ENCODE measurements around the gene ALX1.
"Not testable (repeated sequence)": the region's sequence is repeated elsewhere in the genome, so short reads cannot be mapped to it uniquely, and the experiment has no call there.

ALX1 gene

DNA sequence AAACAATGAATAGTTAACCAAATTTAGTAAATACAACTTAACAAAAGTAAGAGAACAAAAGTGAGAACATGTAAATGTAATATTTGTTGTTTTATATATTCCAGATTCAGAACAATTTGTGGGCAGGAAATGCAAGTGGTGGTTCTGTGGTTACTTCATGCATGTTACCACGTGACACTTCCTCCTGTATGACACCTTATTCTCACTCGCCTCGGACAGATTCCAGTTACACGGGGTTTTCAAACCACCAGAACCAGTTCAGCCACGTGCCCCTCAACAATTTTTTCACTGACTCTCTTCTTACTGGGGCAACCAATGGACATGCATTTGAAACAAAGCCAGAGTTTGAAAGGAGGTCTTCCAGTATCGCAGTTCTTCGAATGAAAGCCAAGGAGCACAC lies 21.0 kb downstream of the ALX1 start:
- DNase-seq (ENCODE audit: low spot score), result no peak

GRCh38 chr12:85308374-85308773 lies 28.4 kb downstream of the ALX1 start:
- DNase-seq (ENCODE audit: low spot score), result no peak

DNA sequence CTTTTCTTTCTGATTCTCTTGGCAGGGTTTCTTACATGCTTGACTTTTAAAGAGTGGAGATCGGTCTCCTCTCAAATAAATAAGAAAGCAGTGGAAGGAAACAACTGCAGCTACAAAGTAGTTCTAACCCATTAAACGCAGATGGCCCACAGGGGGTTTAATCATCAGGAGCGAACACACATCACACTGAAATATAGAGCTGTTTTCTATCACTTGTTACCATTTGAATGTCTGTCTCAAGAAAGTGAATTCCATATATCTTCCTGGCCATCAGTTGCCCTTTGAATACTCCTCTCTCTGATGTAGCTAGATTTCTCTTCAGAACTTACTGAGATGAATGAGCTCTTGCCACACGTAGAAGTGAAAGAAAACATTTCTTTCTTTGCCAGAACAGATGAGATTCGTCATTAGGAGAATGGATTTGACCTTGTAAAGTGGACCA lies 29.1 kb downstream of the ALX1 start:
- no peak for DNase-seq (ENCODE audit: low spot score)

- no peak for DNase-seq (ENCODE audit: low spot score)
Measured at GRCh38 chr12:85310025-85310424, 30.0 kb downstream of the ALX1 start.

GRCh38 chr12:85310456-85311076 lies 30.5 kb downstream of the ALX1 start:
- DNase-seq (ENCODE audit: low spot score), result no peak

DNA sequence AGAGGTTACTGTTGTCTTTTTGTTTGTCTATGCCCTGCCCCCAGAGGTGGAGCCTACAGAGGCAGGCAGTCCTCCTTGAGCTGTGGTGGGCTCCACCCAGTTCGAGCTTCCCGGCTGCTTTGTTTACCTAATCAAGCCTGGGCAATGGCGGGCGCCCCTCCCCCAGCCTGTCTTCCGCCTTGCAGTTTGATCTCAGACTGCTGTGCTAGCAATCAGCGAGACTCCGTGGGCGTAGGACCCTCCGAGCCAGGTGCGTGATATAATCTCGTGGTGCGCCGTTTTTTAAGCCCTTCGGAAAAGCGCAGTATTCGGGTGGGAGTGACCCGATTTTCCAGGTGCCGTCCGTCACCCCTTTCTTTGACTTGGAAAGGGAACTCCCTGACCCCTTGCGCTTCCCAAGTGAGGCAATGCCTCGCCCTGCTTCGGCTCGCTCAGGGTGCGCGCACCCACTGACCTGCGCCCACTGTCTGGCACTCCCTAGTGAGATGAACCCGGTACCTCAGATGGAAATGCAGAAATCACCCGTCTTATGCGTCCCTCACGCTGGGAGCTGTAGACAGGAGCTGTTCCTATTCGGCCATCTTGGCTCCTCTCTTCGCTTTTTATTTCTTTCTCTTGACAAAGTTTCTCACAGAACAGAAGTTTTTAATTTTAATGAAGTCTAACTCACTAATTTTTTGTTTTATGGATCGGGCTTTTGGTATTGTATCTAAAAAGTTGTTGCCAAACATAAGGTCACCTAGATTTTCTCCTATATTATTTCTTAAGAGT lies 38.0 kb downstream of the ALX1 start:
- DNase-seq (ENCODE audit: low spot score), result not testable (repeated sequence)

GRCh38 chr12:85322715-85323114 lies 42.7 kb downstream of the ALX1 start:
- no peak for DNase-seq (ENCODE audit: low spot score)

- no peak for DNase-seq (ENCODE audit: low spot score)
Measured at GRCh38 chr12:85325442-85325841, 45.4 kb downstream of the ALX1 start.

GRCh38 chr12:85329913-85330312 lies 49.9 kb downstream of the ALX1 start:
- no peak for DNase-seq (ENCODE audit: low spot score)

DNA sequence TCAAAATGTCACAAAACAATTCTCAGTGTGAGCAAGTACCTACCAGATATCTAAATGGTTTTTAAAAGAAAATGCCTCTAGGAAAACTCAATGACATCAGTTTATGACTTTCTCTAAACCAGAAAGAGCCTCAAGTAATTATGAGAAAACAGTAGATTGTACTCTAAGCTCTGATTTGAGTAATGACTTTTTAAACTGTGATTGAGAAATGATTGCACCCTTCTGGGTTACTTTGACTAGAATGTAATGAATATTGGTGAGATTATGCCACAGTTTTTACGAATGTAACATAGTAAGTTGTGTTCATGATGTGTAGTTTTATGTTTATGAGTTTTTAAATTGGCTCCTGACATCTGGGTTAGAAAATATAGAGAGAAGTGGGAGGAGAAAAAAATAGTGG lies 68.8 kb downstream of the ALX1 start:
- DNase-seq (ENCODE audit: low spot score), result no peak

DNA sequence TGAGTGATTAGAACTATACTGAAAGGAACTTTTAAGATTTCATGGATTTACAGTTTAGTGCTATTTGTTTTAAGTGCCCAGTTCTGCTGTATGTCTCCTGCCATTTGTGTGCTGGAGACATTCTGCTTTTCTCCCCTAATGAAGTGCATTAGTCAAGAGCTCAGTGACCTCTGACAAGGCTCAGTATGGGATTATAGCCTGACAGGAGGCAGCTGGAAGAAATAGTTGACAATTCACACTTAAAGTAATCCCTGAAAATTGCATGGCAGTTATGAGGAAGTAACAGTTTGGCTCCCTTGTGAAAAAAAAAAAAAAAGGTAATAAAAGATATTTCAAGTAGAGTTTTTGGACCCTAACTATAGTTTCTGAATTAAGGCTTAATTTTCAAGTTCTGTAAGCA lies 70.3 kb downstream of the ALX1 start:
- DNase-seq (ENCODE audit: low spot score), result no peak
